ENCODE measurements around the gene ERG. TPM values are rescaled to one million over a fixed set of nuclear protein-coding genes. Genes with fewer than 3 reads are reported as not detected.

Gene ERG
- total RNA-seq, 1 experiment from 2014 or later, result 0.11 TPM

GRCh38 chr21:38359090-38359489 lies 139.2 kb downstream of the ERG start:
- Mint-ChIP-seq H3K27me3 (ENCODE audit: low read depth) (peaks cover 26% of the 10 kb centered on the region), H3K9me3 (peaks cover 2% of the 10 kb centered on the region in 2 experiments; a peak in 2 of 5 replicates), H3K4me3 (no peak overlapping the region), H3K27ac (peak overlapping the region in 1 of 3 experiments; percentile 49; a peak in 1 of 7 replicates), H3K36me3 (ENCODE audit: insufficient read depth in 1 of 3, low read depth in 3 of 3) (no peaks in the 10 kb centered on the region), H3K4me1 (peaks cover 0 to 5% of the 10 kb centered on the region in 2 experiments; a peak in 3 of 4 replicates)
- H3K4ac ChIP-seq (ENCODE audit: low read depth, low read length), result no peak overlapping the region
- H3K9me3 ChIP-seq (ENCODE audit: control insufficient read depth, low read depth, low read length), result no peaks in the 10 kb centered on the region
- no peaks in the 10 kb centered on the region for H3K79me1 ChIP-seq (ENCODE audit: insufficient read depth, low read depth, low read length, poor library complexity, severe bottlenecking)
- H3K56ac ChIP-seq (ENCODE audit: insufficient read length, low read depth, low read length), result no peak overlapping the region
- no peak overlapping the region for H4K8ac ChIP-seq (replicated peaks; ENCODE audit: insufficient read length, low read depth, low read length)
- H3K27ac ChIP-seq (ENCODE audit: insufficient read length, low read depth, low read length), result no peak overlapping the region
- no peaks in the 10 kb centered on the region for H3K23me2 ChIP-seq (ENCODE audit: insufficient read length, low read depth, low read length, poor library complexity, severe bottlenecking)
- no peak overlapping the region for H4K5ac ChIP-seq (ENCODE audit: insufficient read length, low read depth, low read length)
- H2AFZ ChIP-seq (ENCODE audit: low read length), result no peak overlapping the region
- H4K91ac ChIP-seq (ENCODE audit: insufficient read length, low read depth, low read length), result no peak overlapping the region
- H2BK15ac ChIP-seq (ENCODE audit: low read depth, low read length), result no peak overlapping the region
- no peak overlapping the region for H3K9ac ChIP-seq (ENCODE audit: extremely low read depth, insufficient read length, low read length)
- no peak for TF ChIP-seq CTCF (conservative IDR thresholded peaks at IDR 0.05)
- H2BK12ac ChIP-seq (ENCODE audit: insufficient read length, low read depth, low read length), result no peak overlapping the region
- no peak overlapping the region for H3K4me2 ChIP-seq (ENCODE audit: insufficient read depth, insufficient read length, low read length)
- no peak for DNase-seq
- H3K4me1 ChIP-seq (ENCODE audit: insufficient read depth, low read length), result no peaks in the 10 kb centered on the region
- H2BK120ac ChIP-seq (ENCODE audit: low read depth, low read length, poor library complexity, severe bottlenecking), result no peak overlapping the region
- no peak overlapping the region for H3K23ac ChIP-seq (ENCODE audit: insufficient read length, low read depth, low read length)
- no peaks in the 10 kb centered on the region for H4K20me1 ChIP-seq (ENCODE audit: control insufficient read depth, insufficient read depth, insufficient read length)
- no peaks in the 10 kb centered on the region for H3K27me3 ChIP-seq (ENCODE audit: insufficient read depth, low read length)
- no peak overlapping the region for H2AK5ac ChIP-seq (ENCODE audit: insufficient read length, low read length)
- H3T11ph ChIP-seq (ENCODE audit: low read length), result no peak overlapping the region
- WGBS (ENCODE audit: extremely low coverage, insufficient read length, low lambda C conversion rate), result no CpG with 5 or more reads among the region's 5 CpGs
- no peak overlapping the region for H3K18ac ChIP-seq (ENCODE audit: insufficient read length, low read depth, low read length)
- H3K79me2 ChIP-seq (ENCODE audit: insufficient read depth, low read length), result no peaks in the 10 kb centered on the region
- H2BK20ac ChIP-seq (ENCODE audit: low read depth, low read length, poor library complexity, severe bottlenecking), result no peak overlapping the region
- H3K14ac ChIP-seq (ENCODE audit: insufficient read depth, low read length), result no peak overlapping the region
- H2BK5ac ChIP-seq (ENCODE audit: insufficient read length, low read length), result no peak overlapping the region

Measured in H9 (cell line).